SH-SY5Y (cell line): ENCODE results near the gene SCO2.

Experiments used
- GATA2 ChIP-seq: IDR thresholded peaks from 2 replicates; pipeline ENCODE4 v1.6.1; 2011; ENCODE audit warnings: mild to moderate bottlenecking, low read depth, low read length
- GATA3 ChIP-seq: IDR thresholded peaks from 2 replicates; pipeline ENCODE4 v1.6.1; 2011; ENCODE audit warnings: low read depth, mild to moderate bottlenecking, low read length, moderate library complexity

- no peak for TF ChIP-seq GATA3
- TF ChIP-seq GATA2, result no peak
Observed at GRCh38 chr22:50474710-50475651, 50.4 kb downstream of the SCO2 start, which contains the start of gene SBF1.
